Measurements from ENCODE around the gene MFAP4.

DNA sequence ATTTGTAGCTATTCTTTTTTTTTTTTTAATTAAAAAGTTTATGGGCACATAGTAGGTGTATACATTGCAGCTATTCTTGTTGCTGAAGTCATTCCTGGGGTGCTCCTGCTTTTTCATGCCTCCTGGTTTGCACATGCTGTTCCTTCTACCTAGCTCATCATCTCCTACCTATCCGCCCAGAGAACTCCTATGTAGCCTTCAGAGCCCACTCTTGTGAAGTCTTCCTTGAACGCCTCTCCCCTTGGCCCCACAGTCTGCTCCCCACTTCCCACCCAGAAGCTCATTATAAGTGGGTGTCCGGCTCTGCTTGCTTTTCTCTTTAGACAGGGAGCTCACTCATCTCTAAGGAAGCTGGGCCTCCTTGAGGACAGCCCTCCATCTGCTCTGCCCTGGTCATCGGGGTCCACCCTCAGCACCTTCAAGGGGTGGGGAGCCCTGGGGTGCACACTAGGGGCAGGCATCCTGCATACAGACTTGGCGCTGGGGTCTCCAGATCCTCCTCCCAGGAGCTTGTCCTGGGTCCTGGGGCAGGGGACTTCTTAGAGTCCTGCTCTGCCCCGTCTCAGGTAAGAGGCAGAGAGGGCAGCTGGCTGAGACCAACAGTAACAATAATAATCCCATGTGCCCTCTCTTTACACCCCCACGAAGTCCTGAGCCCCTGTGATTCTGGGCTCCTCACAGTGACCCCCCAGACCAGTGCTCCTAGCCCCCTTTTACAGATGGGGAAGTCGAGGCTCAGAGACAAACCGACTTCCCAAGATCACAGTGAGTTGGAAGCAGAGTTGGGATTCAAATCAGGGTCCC lies 21.0 kb downstream of the MFAP4 start:
- TF ChIP-seq CTCF (IDR thresholded peaks at IDR 0.05) (no peak), POLR2A (IDR thresholded peaks at IDR 0.05) (no peak)
